ENCODE results near the gene TNS1.

DNA sequence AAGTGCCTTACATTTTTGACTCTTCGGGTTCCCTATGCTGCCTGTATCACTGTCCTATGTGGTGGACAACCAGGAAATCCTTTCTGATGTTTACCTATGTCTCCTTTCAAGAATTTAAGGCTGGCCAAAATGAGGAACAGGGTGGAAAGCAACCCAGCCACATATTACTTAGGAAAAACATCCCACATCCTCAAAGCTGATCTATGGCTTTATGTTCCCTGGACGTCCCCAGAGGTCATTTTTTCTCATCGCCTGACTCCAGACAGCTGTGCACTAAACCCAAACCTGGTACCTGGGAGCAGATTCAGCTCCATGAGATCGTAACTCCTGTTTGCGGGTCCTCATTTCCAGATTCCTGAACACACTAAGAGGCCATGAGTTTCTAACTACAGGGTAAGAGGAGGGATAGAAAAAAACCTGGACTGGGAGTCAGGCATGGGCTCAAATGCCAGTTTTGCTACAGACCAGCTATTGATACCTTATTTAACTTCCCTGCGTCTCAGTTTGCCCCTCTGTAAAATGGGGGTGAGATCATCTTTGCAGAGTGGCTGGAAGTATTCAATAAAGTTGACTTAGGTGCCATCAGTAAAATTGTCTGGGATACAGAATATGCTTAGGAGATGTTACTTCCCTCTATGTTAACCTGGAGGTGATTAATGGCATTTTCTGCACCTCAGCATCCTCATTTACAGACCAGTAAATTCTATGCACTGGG lies 70.8 kb downstream of the TNS1 start:
- TF ChIP-seq EZH2 (IDR thresholded peaks at IDR 0.05; ENCODE audit: insufficient read depth, low read length) = no peak
- TF ChIP-seq, protein P1, sequence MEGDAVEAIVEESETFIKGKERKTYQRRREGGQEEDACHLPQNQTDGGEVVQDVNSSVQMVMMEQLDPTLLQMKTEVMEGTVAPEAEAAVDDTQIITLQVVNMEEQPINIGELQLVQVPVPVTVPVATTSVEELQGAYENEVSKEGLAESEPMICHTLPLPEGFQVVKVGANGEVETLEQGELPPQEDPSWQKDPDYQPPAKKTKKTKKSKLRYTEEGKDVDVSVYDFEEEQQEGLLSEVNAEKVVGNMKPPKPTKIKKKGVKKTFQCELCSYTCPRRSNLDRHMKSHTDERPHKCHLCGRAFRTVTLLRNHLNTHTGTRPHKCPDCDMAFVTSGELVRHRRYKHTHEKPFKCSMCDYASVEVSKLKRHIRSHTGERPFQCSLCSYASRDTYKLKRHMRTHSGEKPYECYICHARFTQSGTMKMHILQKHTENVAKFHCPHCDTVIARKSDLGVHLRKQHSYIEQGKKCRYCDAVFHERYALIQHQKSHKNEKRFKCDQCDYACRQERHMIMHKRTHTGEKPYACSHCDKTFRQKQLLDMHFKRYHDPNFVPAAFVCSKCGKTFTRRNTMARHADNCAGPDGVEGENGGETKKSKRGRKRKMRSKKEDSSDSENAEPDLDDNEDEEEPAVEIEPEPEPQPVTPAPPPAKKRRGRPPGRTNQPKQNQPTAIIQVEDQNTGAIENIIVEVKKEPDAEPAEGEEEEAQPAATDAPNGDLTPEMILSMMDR (IDR thresholded peaks at IDR 0.05; ENCODE audit: insufficient read depth, low read depth, low read length) = no peak
